LNCAP (cell line): ENCODE results near the gene HNRNPDL.
A peak's percentile ranks its signal among the peaks of the same experiment; 100 is the strongest.

ENCODE experiments used
- TF ChIP-seq, protein P1 (sequence below): fragments of 450-650 bp; IDR thresholded peaks from 2 replicates; pipeline ENCODE4 v1.5.1; 2017; ENCODE audit warnings: mild to moderate bottlenecking

The HNRNPDL gene

GRCh38 chr4:82430964-82431745 lies 893 bp upstream of the HNRNPDL start:
- TF ChIP-seq, protein P1, sequence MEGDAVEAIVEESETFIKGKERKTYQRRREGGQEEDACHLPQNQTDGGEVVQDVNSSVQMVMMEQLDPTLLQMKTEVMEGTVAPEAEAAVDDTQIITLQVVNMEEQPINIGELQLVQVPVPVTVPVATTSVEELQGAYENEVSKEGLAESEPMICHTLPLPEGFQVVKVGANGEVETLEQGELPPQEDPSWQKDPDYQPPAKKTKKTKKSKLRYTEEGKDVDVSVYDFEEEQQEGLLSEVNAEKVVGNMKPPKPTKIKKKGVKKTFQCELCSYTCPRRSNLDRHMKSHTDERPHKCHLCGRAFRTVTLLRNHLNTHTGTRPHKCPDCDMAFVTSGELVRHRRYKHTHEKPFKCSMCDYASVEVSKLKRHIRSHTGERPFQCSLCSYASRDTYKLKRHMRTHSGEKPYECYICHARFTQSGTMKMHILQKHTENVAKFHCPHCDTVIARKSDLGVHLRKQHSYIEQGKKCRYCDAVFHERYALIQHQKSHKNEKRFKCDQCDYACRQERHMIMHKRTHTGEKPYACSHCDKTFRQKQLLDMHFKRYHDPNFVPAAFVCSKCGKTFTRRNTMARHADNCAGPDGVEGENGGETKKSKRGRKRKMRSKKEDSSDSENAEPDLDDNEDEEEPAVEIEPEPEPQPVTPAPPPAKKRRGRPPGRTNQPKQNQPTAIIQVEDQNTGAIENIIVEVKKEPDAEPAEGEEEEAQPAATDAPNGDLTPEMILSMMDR = no peak

DNA sequence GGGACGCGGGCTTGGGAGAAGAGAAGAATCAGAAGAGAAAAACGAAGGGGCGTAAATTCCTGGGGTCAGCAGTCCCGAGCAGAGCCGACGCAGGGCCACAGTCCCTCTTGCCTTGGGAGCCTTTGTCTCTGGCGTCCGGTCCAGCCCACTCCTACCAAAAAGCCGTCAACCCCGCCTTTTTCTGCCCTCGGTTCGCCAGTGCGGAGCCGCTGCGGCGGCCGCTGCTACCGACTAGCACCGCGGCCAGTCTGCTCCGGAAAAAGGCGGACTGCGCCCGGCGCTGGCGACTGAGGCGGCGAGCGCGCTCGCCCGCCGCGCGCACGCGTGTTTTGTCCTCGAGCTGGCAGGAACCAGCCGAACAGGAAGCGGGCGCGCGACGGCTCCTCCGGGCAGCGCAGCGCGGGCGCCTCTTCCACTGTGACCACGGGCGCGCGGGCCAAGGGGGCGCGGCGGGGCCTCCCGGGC lies 502 bp downstream of the HNRNPDL start:
- TF ChIP-seq, protein P1 = no peak

DNA sequence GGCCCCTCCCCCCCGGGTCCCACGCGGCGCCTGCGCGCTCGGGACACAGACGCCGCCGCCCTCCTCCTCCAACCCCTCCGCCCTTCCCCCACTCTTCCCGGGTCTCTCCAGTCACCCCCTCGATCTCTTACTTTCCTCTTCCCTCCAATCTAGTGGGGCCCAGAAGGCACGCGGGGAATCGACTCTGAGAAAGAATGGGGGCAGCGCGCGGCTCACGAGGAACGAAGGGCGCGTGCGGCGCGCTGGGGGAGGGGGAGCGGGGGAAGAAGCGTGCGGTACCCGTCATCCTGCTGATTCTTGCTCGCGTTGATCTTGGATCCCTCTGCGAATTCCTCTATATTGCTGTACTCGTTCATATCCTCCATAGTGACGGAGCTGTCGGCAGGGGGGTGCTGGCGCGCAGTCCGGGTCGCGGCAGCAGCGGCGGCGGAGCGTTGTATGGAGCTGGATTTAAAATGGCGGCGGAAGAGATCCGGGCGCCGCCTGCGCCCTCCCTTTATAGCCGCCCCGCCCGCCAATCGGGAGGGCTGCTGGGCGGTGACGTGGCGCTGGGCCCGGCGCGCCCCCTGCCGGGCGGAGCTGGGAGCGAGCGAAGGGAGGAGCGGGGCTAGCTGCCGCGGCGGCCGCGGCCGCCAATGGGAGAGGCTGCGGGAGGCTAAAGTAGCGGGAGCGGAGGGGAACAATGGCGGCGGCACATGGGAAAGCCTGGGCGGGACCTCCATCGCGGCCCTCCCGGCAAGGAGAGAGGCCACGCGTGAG lies 1.1 kb downstream of the HNRNPDL start:
- TF ChIP-seq, protein P1 = peak; percentile 91

DNA sequence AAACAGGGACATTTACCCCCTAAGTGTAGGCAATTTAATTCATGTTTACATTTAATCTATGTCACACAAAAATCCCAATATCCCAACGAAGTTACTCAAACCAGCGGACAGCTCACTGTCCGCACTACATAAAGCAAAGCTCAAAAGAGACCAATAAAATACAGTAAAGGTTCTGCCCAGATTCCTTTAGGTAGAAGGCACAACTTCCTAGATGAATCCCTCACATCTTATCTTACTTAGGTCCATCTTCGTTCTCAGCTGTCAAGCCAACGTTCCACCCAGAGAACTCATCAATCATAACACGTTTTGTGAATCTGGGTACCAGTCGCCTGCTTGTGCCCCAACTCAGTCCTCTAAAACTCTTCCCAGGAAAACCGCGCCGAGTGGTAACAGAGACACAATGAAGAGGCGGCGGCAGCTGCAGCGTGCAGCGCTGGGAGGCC lies 1.7 kb downstream of the HNRNPDL start:
- TF ChIP-seq, protein P1 = no peak

- TF ChIP-seq, protein P1 = no peak
Measured at GRCh38 chr4:82425478-82425877, 4.8 kb downstream of the HNRNPDL start.

DNA sequence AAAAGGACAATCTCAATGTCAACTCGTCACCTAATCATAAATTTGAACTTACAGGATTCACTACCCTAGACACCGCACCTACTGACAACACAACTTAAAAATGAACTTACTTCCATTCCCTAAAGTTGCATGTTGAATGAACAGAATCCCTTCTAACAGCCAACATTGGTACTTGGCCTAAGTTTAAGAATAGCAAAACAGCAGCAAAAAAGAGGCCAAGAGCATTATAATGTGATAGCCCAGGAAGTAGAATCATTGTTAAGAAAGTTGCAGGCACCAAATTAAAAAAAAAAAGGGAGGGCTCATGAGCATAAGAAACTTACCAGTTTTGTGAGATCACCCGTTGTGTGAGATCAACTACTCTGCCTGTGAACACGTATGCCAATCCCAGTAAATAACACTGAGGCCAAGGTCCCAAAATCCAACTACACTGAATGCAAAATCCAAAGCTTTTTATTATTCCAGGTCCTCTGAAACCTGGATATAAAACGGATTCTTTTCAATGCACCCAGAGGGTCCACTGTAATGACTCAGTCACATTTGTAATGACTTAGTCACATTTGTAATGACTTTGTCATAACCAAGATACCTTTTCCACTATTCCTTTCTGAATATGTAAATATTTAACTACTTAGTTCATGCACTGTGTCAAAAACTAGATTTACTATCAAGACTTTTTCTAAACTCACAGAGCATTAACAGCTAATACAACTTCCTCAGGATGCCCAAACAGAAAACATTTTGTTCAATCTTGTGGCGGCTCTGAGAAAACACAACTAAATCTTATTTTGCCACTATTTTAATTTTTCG lies 6.8 kb downstream of the HNRNPDL start:
- TF ChIP-seq, protein P1 = no peak

- TF ChIP-seq, protein P1 = no peak
Measured at GRCh38 chr4:82422616-82423015, 7.6 kb downstream of the HNRNPDL start.
